PFSK-1 (cell line): ENCODE results near the gene MVK.

ENCODE experiments used
- FOXP2 ChIP-seq: optimal IDR thresholded peaks from 2 replicates; pipeline ENCODE3; 2011; ENCODE audit warnings: borderline replicate concordance, control low read depth, inconsistent platforms; ENCODE audit not compliant: insufficient read depth; ENCODE audit errors: extremely low read length, extremely low read depth
- POLR2AphosphoS5 ChIP-seq: IDR thresholded peaks from 2 replicates; pipeline ENCODE4 v1.6.1; 2012; ENCODE audit warnings: low read depth, mild to moderate bottlenecking, control low read depth, low read length, moderate library complexity
- REST ChIP-seq, 2 experiments: IDR thresholded peaks; 2 replicates each; pipeline versions ENCODE4 v1.6.1 to v1.8.0; 2011 to 2012; ENCODE audit warnings: low read depth in 2 of 2, low read length in 2 of 2, control low read depth in 1 of 2, inconsistent platforms in 1 of 2, mild to moderate bottlenecking in 1 of 2, moderate library complexity in 1 of 2; ENCODE audit not compliant: insufficient read depth in 1 of 2
- SIN3A ChIP-seq: IDR thresholded peaks from 2 replicates; pipeline ENCODE4 v1.6.1; 2012; ENCODE audit warnings: mild to moderate bottlenecking, low read length, moderate library complexity, borderline replicate concordance; ENCODE audit not compliant: insufficient read depth
- TAF1 ChIP-seq: IDR thresholded peaks from 2 replicates; pipeline ENCODE4 v1.6.1; 2012; ENCODE audit warnings: low read length, control low read depth, borderline replicate concordance; ENCODE audit not compliant: insufficient read depth

The MVK gene

GRCh38 chr12:109608270-109608669 lies 34.7 kb downstream of the MVK start:
- TF ChIP-seq POLR2AphosphoS5 = no peak
- TF ChIP-seq REST (IDR thresholded peaks at IDR 0.05; ENCODE audit: insufficient read depth in 1 of 2, low read depth in 2 of 2, low read length in 2 of 2) = no peak
- no peak for TF ChIP-seq FOXP2
- no peak for TF ChIP-seq SIN3A
- no peak for TF ChIP-seq TAF1

GRCh38 chr12:109608793-109609192 lies 35.2 kb downstream of the MVK start:
- TF ChIP-seq REST (IDR thresholded peaks at IDR 0.05; ENCODE audit: insufficient read depth in 1 of 2, low read depth in 2 of 2, low read length in 2 of 2) = no peak
- TF ChIP-seq TAF1 = no peak
- no peak for TF ChIP-seq FOXP2
- no peak for TF ChIP-seq POLR2AphosphoS5
- TF ChIP-seq SIN3A = no peak

GRCh38 chr12:109609342-109609741 lies 35.7 kb downstream of the MVK start:
- no peak for TF ChIP-seq REST (IDR thresholded peaks at IDR 0.05; ENCODE audit: insufficient read depth in 1 of 2, low read depth in 2 of 2, low read length in 2 of 2)
- TF ChIP-seq FOXP2 = no peak
- TF ChIP-seq POLR2AphosphoS5 = no peak
- no peak for TF ChIP-seq TAF1
- no peak for TF ChIP-seq SIN3A

- TF ChIP-seq POLR2AphosphoS5 = no peak
- no peak for TF ChIP-seq FOXP2
- TF ChIP-seq TAF1 = no peak
- no peak for TF ChIP-seq REST (IDR thresholded peaks at IDR 0.05; ENCODE audit: insufficient read depth in 1 of 2, low read depth in 2 of 2, low read length in 2 of 2)
- TF ChIP-seq SIN3A = no peak
Measured at GRCh38 chr12:109610523-109610922, 36.9 kb downstream of the MVK start.

GRCh38 chr12:109611223-109611622 lies 37.6 kb downstream of the MVK start:
- no peak for TF ChIP-seq POLR2AphosphoS5
- TF ChIP-seq REST (IDR thresholded peaks at IDR 0.05; ENCODE audit: insufficient read depth in 1 of 2, low read depth in 2 of 2, low read length in 2 of 2) = no peak
- TF ChIP-seq FOXP2 = no peak
- no peak for TF ChIP-seq SIN3A
- no peak for TF ChIP-seq TAF1
